ENCODE results near the gene ZSCAN31. TPM values are rescaled to one million over a fixed set of nuclear protein-coding genes. Genes with fewer than 3 reads are reported as not detected.

The ZSCAN31 gene
- total RNA-seq, 4 donors from 2014 or later: 17.2 to 70.1 (median 57.5) TPM

- H3K27me3 ChIP-seq: no peaks in the 10 kb centered on the region
- no peaks in the 10 kb centered on the region for H3K4me1 ChIP-seq
- H3K36me3 ChIP-seq: peaks cover 44 to 49% of the 10 kb centered on the region in 2 donors
- no peaks in the 10 kb centered on the region for H3K9me3 ChIP-seq
- intact Hi-C loops (cut with DNase I): no loop called here
- no peak for TF ChIP-seq CTCF (IDR thresholded peaks at IDR 0.05)
- no peak overlapping the region for H3K4me3 ChIP-seq (replicated peaks in 1 of 3)
- no peak overlapping the region for H3K27ac ChIP-seq
- no peak for DNase-seq
Observed at GRCh38 chr6:28274888-28275287, 61.1 kb downstream of the ZSCAN31 start.

Small RNA genes lying within 50 kb of the gene (small RNA-seq; reads per million reads assigned to genes)
- gene AL021997.1: not detected
- not detected for gene AL021997.2

Other genes starting within 250 kb of the ZSCAN31 start
- gene ZSCAN16, start 211.5 kb downstream of the ZSCAN31 start, total RNA-seq: 1 to 10 TPM; 5.8 to 7.9 (median 7.4) TPM
- gene ZKSCAN8, start 194.3 kb downstream of the ZSCAN31 start, total RNA-seq: 10 to 100 TPM; 21.5 to 44.2 (median 26.8) TPM
- 10 to 100 TPM; 13.0 to 18.7 (median 14.8) TPM for gene ZSCAN9, start 110.9 kb downstream of the ZSCAN31 start, total RNA-seq
- gene ZKSCAN4, start 83.9 kb downstream of the ZSCAN31 start, total RNA-seq: 1 to 10 TPM; 4.4 to 5.9 (median 5.2) TPM
- gene NKAPL, start 76.9 kb downstream of the ZSCAN31 start, total RNA-seq: under 1 TPM in 3 of 4 donors, not detected in 1; 0.67 to 0.68 (median 0.67) TPM
- 10 to 100 TPM; 20.9 to 41.2 (median 36.2) TPM for gene ZSCAN26, start 69.0 kb downstream of the ZSCAN31 start, total RNA-seq
- gene PGBD1, start 54.6 kb downstream of the ZSCAN31 start, total RNA-seq: 1 to 10 TPM; 1.4 to 5.4 (median 4.1) TPM
- gene ZKSCAN3, start 13.8 kb upstream of the ZSCAN31 start, total RNA-seq: 10 to 100 TPM in 1 of 4 donors, 1 to 10 TPM in 3; 7.0 to 10.5 (median 8.6) TPM
- gene ZSCAN12, start 63.6 kb upstream of the ZSCAN31 start, total RNA-seq: 10 to 100 TPM in 2 of 4 donors, 1 to 10 TPM in 2; 8.1 to 13.3 (median 9.5) TPM
- gene ZSCAN23, start 107.3 kb upstream of the ZSCAN31 start, total RNA-seq: 1 to 10 TPM; 4.1 to 8.2 (median 6.6) TPM
- gene GPX6, start 179.6 kb upstream of the ZSCAN31 start, total RNA-seq: not detected
- not detected for gene GPX5, start 189.7 kb upstream of the ZSCAN31 start, total RNA-seq

Data from thyroid gland (tissue), 4 donors.